Astrocyte (in vitro differentiated cells and primary cell): ENCODE results near the gene CALM3. TPM values are rescaled to one million over a fixed set of nuclear protein-coding genes. Genes with fewer than 3 reads are reported as not detected.

Experiments used
- DNase-seq: peaks from one replicate; pipeline ENCODE4 v3.0.0-alpha.2; 2010; ENCODE audit warnings: low read depth
- FAIRE-seq: peaks from 2 replicates; lab custom pipeline; 2011; peaks lifted over from hg19 to GRCh38; lab: Jason Lieb, UNC
- H2AFZ ChIP-seq: 2 replicates; pipeline ENCODE4 v1.6.0; 2012; ENCODE audit warnings: low read depth, low read length, inconsistent platforms
- H3K27ac ChIP-seq: 2 replicates; pipeline ENCODE4 v1.5.1; 2011; ENCODE audit warnings: low read depth, low read length, inconsistent platforms
- H3K27me3 ChIP-seq: 2 replicates; pipeline ENCODE4 v1.6.0; 2011; ENCODE audit warnings: low read length, inconsistent platforms; ENCODE audit not compliant: insufficient read depth
- H3K36me3 ChIP-seq: 2 replicates; pipeline ENCODE4 v1.5.1; 2011; ENCODE audit warnings: low read length, inconsistent platforms; ENCODE audit not compliant: insufficient read depth
- H3K4me1 ChIP-seq: 2 replicates; pipeline ENCODE4 v1.5.1; 2011; ENCODE audit warnings: low read length, inconsistent platforms; ENCODE audit not compliant: insufficient read depth
- H3K4me2 ChIP-seq: 2 replicates; pipeline ENCODE4 v1.6.0; 2012; ENCODE audit warnings: low read length, inconsistent platforms
- H3K4me3 ChIP-seq: 2 replicates; pipeline ENCODE4 v1.5.1; 2011; ENCODE audit warnings: low read depth, mild to moderate bottlenecking, low read length, inconsistent platforms; ENCODE audit not compliant: insufficient read depth
- H3K79me2 ChIP-seq: 2 replicates; pipeline ENCODE4 v1.6.0; 2012; ENCODE audit warnings: mild to moderate bottlenecking, low read length, inconsistent platforms; ENCODE audit not compliant: insufficient read depth
- H3K9ac ChIP-seq: 2 replicates; pipeline ENCODE4 v1.6.0; 2012; ENCODE audit warnings: mild to moderate bottlenecking, low read length, inconsistent platforms
- H3K9me3 ChIP-seq: 2 replicates; pipeline ENCODE4 v1.5.1; 2012; ENCODE audit warnings: low read depth, mild to moderate bottlenecking, low read length, inconsistent platforms; ENCODE audit not compliant: insufficient read depth
- H4K20me1 ChIP-seq: 2 replicates; pipeline ENCODE4 v1.6.0; 2012; ENCODE audit warnings: low read length, inconsistent platforms; ENCODE audit not compliant: insufficient read depth
- H3K27ac Mint-ChIP-seq: one replicate; pipeline ENCODE4 v1.8.0; 2021; ENCODE audit warnings: mild to moderate bottlenecking, mixed read lengths; ENCODE audit not compliant: unreplicated experiment
- H3K27me3 Mint-ChIP-seq: one replicate; pipeline ENCODE4 v1.8.0; 2021; ENCODE audit warnings: low read depth, mixed read lengths; ENCODE audit not compliant: unreplicated experiment
- H3K36me3 Mint-ChIP-seq: one replicate; pipeline ENCODE4 v1.8.0; 2021; ENCODE audit warnings: low read depth, mixed read lengths; ENCODE audit not compliant: unreplicated experiment
- H3K4me1 Mint-ChIP-seq: one replicate; pipeline ENCODE4 v1.8.0; 2021; ENCODE audit warnings: low read depth, mixed read lengths; ENCODE audit not compliant: unreplicated experiment
- H3K4me3 Mint-ChIP-seq: one replicate; pipeline ENCODE4 v1.8.0; 2021; ENCODE audit warnings: mild to moderate bottlenecking, moderate library complexity, mixed read lengths; ENCODE audit not compliant: unreplicated experiment
- H3K9me3 Mint-ChIP-seq: one replicate; pipeline ENCODE4 v1.8.0; 2021; ENCODE audit warnings: mild to moderate bottlenecking, mixed read lengths; ENCODE audit not compliant: unreplicated experiment
- CTCF ChIP-seq: IDR thresholded peaks from 2 replicates; pipeline ENCODE4 v1.5.1; 2011; ENCODE audit warnings: low read depth, mild to moderate bottlenecking, inconsistent platforms, low read length, moderate library complexity; ENCODE audit not compliant: insufficient read depth
- EZH2 ChIP-seq: IDR thresholded peaks from 2 replicates; pipeline ENCODE4 v1.6.1; 2012; ENCODE audit warnings: mild to moderate bottlenecking, low read length, inconsistent platforms; ENCODE audit not compliant: insufficient read depth
- total RNA-seq: library from RNA; stranded (reverse); gene quantifications from 2 replicates; pipeline ENCODE4 v1.2.1, GENCODE V29; 2021

Gene CALM3
- total RNA-seq, 1 donor from 2014 or later = 343 TPM

GRCh38 chr19:46660008-46660517 lies 58.9 kb downstream of the CALM3 start:
- DNase-seq (no peak), FAIRE-seq (no peak)
- no peak for TF ChIP-seq CTCF
- no peak for TF ChIP-seq EZH2
- H3K9me3 ChIP-seq = no peaks in the 10 kb centered on the region
- H3K36me3 ChIP-seq = no peaks in the 10 kb centered on the region
- H3K9ac ChIP-seq = peak overlapping the region; percentile 71
- H2AFZ ChIP-seq = peak overlapping the region; percentile 69
- H3K4me3 ChIP-seq = peak overlapping the region; percentile 65
- H3K4me1 ChIP-seq = peaks cover 27% of the 10 kb centered on the region
- peaks cover 3% of the 10 kb centered on the region for H3K36me3 Mint-ChIP-seq
- H3K27ac ChIP-seq = no peak overlapping the region
- H3K4me1 Mint-ChIP-seq = peaks cover 18% of the 10 kb centered on the region
- no peaks in the 10 kb centered on the region for H3K27me3 ChIP-seq
- H3K4me3 Mint-ChIP-seq = peak overlapping the region; percentile 95
- H4K20me1 ChIP-seq = peaks cover 6% of the 10 kb centered on the region
- H3K27ac Mint-ChIP-seq = peak overlapping the region; percentile 81
- no peaks in the 10 kb centered on the region for H3K9me3 Mint-ChIP-seq
- H3K79me2 ChIP-seq = no peaks in the 10 kb centered on the region
- peak overlapping the region; percentile 94 for H3K4me2 ChIP-seq
- peaks cover 5% of the 10 kb centered on the region for H3K27me3 Mint-ChIP-seq

Other genes with a start within 250 kb of the CALM3 start
- 35.5 and 45.5 TPM in 2 replicates for gene CCDC8, start 187.8 kb upstream of the CALM3 start, total RNA-seq
- gene PNMA8C, start 172.4 kb upstream of the CALM3 start, total RNA-seq = 0.55 and 0.98 TPM in 2 replicates
- 12.1 and 12.7 TPM in 2 replicates for gene PNMA8A, start 129.8 kb upstream of the CALM3 start, total RNA-seq
- gene PNMA8B, start 105.5 kb upstream of the CALM3 start, total RNA-seq = 1.7 and 1.9 TPM in 2 replicates
- gene PTGIR, start 23.8 kb downstream of the CALM3 start, total RNA-seq = 0.50 and 0.52 TPM in 2 replicates
- gene GNG8, start 34.9 kb downstream of the CALM3 start, total RNA-seq = not detected in 2 replicates
- 19.8 and 27.7 TPM in 2 replicates for gene DACT3, start 59.9 kb downstream of the CALM3 start, total RNA-seq
- gene PRKD2, start 115.8 kb downstream of the CALM3 start, total RNA-seq = 45.8 and 54.6 TPM in 2 replicates
- 25.1 and 28.1 TPM in 2 replicates for gene FKRP, start 144.7 kb downstream of the CALM3 start, total RNA-seq
- gene STRN4, start 145.1 kb downstream of the CALM3 start, total RNA-seq = 75.0 and 80.8 TPM in 2 replicates
- 233 and 270 TPM in 2 replicates for gene SLC1A5, start 187.3 kb downstream of the CALM3 start, total RNA-seq
- gene AP2S1, start 249.5 kb downstream of the CALM3 start, total RNA-seq = 262 and 278 TPM in 2 replicates